Lower leg skin (tissue), 3 donors: ENCODE measurements around the gene POLD4.

Source experiments
- POLR2A ChIP-seq, 2 donors: fragments of 450-650 bp; IDR thresholded peaks; one replicate each; pipeline ENCODE4 v1.6.1; 2016 to 2017; ENCODE audit warnings: antibody characterized with exemption in 2 of 2, mild to moderate bottlenecking in 1 of 2, moderate library complexity in 1 of 2
- TF ChIP-seq, protein P1 (sequence below), 3 donors: fragments of 450-650 bp; IDR thresholded peaks; one replicate each; pipeline ENCODE4 v1.5.1; 2016; ENCODE audit warnings: antibody characterized with exemption in 3 of 3, mild to moderate bottlenecking in 3 of 3, moderate library complexity in 2 of 3

DNA sequence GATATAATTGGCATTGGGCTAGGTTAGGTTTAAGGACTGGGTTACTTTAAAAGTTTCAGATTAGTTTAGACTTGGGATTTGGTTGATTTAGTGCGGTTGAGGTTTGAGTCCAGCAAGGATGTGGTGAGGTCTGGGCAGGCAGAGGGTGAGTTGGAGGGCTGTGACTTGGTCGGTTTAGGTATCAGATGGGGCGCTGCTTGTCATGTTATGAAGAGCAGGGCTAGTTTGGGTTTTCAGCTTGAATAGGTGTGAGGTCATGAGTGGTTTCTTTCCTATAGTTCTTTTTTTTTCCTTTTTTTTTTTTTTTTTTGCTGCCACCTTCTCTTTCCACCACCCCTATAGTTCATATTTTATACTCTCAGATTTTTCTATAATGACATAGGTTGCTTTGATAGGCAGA lies 15.3 kb upstream of the POLD4 start:
- TF ChIP-seq, protein P1, sequence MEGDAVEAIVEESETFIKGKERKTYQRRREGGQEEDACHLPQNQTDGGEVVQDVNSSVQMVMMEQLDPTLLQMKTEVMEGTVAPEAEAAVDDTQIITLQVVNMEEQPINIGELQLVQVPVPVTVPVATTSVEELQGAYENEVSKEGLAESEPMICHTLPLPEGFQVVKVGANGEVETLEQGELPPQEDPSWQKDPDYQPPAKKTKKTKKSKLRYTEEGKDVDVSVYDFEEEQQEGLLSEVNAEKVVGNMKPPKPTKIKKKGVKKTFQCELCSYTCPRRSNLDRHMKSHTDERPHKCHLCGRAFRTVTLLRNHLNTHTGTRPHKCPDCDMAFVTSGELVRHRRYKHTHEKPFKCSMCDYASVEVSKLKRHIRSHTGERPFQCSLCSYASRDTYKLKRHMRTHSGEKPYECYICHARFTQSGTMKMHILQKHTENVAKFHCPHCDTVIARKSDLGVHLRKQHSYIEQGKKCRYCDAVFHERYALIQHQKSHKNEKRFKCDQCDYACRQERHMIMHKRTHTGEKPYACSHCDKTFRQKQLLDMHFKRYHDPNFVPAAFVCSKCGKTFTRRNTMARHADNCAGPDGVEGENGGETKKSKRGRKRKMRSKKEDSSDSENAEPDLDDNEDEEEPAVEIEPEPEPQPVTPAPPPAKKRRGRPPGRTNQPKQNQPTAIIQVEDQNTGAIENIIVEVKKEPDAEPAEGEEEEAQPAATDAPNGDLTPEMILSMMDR (IDR thresholded peaks at IDR 0.05) = no peak
- no peak for TF ChIP-seq POLR2A (IDR thresholded peaks at IDR 0.05)
